Gastroesophageal sphincter (tissue), 4 donors: Measurements from ENCODE around the gene ADAMTS2. TPM values are rescaled to one million over a fixed set of nuclear protein-coding genes. Genes with fewer than 3 reads are reported as not detected.

Experiments
- ATAC-seq: fragments of 150-250 bp; one replicate; pipeline ENCODE4 v1.9.1; 2016; ENCODE audit warnings: mild to moderate bottlenecking, moderate library complexity
- H3K27ac ChIP-seq, 4 donors: fragments of 200-600 bp; sonication (generic) in 3 of 4; 1 replicate in 3 of 4; 2 replicates in 1 of 4; pipeline ENCODE4 v1.5.1; 2016 to 2019
- H3K27me3 ChIP-seq: fragments of 200-600 bp; sonication (generic); one replicate; pipeline ENCODE4 v1.5.1; 2019
- H3K36me3 ChIP-seq, 2 donors: fragments of 200-600 bp; sonication (generic); one replicate each; pipeline ENCODE4 v1.5.1; 2019; ENCODE audit warnings: control low read depth in 1 of 2
- H3K4me1 ChIP-seq, 3 donors: fragments of 200-600 bp; sonication (generic); 1 replicate in 2 of 3; 2 replicates in 1 of 3; pipeline ENCODE4 v1.5.1; 2016 to 2019; ENCODE audit warnings: control low read depth in 2 of 3
- H3K4me3 ChIP-seq, 2 donors: fragments of 200-600 bp; sonication (generic); one replicate each; pipeline ENCODE4 v1.5.1; 2019; ENCODE audit warnings: mild to moderate bottlenecking in 1 of 2, moderate library complexity in 1 of 2
- H3K9me3 ChIP-seq, 3 donors: fragments of 200-600 bp; sonication (generic); one replicate each; pipeline ENCODE4 v1.5.1; 2017 to 2019; ENCODE audit warnings: control low read depth in 2 of 3
- CTCF ChIP-seq, 4 experiments: fragments of 200-600 bp in 2 of 4; fragments of 450-650 bp in 2 of 4; sonication (generic) in 1 of 4; IDR thresholded peaks; one replicate each; pipeline ENCODE4 v1.5.1; 2017 to 2019; ENCODE audit warnings: antibody characterized with exemption in 4 of 4, mild to moderate bottlenecking in 2 of 4, moderate library complexity in 2 of 4
- EP300 ChIP-seq: sonication (generic); formaldehyde crosslinking; IDR thresholded peaks from one replicate; pipeline ENCODE4 v1.6.1; 2017; ENCODE audit warnings: antibody characterized with exemption, mild to moderate bottlenecking
- POLR2A ChIP-seq, 2 donors: fragments of 450-650 bp; IDR thresholded peaks; one replicate each; pipeline ENCODE4 v1.6.1; 2017; ENCODE audit warnings: antibody characterized with exemption in 2 of 2, mild to moderate bottlenecking in 2 of 2, moderate library complexity in 1 of 2
- POLR2AphosphoS5 ChIP-seq: sonication (generic); formaldehyde crosslinking; IDR thresholded peaks from one replicate; pipeline ENCODE4 v1.6.1; 2017; ENCODE audit warnings: antibody characterized with exemption
- WGBS, 2 donors: methylation state at CpG; one replicate each; pipeline ENCODE4 v1.1.5; 2018; ENCODE audit warnings: low coverage in 1 of 2; 5-methylcytosine and 5-hydroxymethylcytosine counted together
- total RNA-seq, 4 donors: library from RNA; depleted of rRNA; stranded (reverse); fragments of >200 nt; gene quantifications; one replicate each; pipeline ENCODE4 v1.1.0, GENCODE V29; 2016

ADAMTS2 gene
- total RNA-seq, 4 donors from 2014 or later = 14.8 to 24.8 (median 22.6) TPM

- no peaks in the 10 kb centered on the region for H3K36me3 ChIP-seq
- 100% methylated on average over 2 of the region's 13 CpGs; no CpG with 5 or more reads in 1 of the 2 donors for WGBS, 2 donors
- no peak overlapping the region for H3K4me3 ChIP-seq
- H3K27me3 ChIP-seq = no peaks in the 10 kb centered on the region
- H3K9me3 ChIP-seq = no peaks in the 10 kb centered on the region
- no peak for ATAC-seq
- H3K4me1 ChIP-seq = peaks cover 0 to 45% (median 28%) of the 10 kb centered on the region in 3 donors
- H3K27ac ChIP-seq = peak overlapping the region in 1 of 4 donors; percentile 83
- TF ChIP-seq POLR2A (IDR thresholded peaks at IDR 0.05) (no peak), EP300 (no peak), POLR2AphosphoS5 (no peak), CTCF (IDR thresholded peaks at IDR 0.05) (no peak)
These were observed 81.0 kb downstream of the ADAMTS2 start for GRCh38 chr5:179264053-179264782.

- Histone ChIP-seq H3K9me3 (no peaks in the 10 kb centered on the region), H3K27ac (no peak overlapping the region), H3K27me3 (no peaks in the 10 kb centered on the region), H3K4me3 (no peak overlapping the region), H3K36me3 (no peaks in the 10 kb centered on the region), H3K4me1 (peaks cover 0 to 40% (median 28%) of the 10 kb centered on the region in 3 donors)
- TF ChIP-seq EP300 = no peak
- 87 to 89% methylated on average over 3 to 8 of the region's 23 CpGs for WGBS, 2 donors
- no peak for ATAC-seq
These were observed 81.7 kb downstream of the ADAMTS2 start for GRCh38 chr5:179263391-179264052.

GRCh38 chr5:179262126-179262920, 82.9 kb downstream of the ADAMTS2 start:
- H3K9me3 ChIP-seq = no peaks in the 10 kb centered on the region
- H3K36me3 ChIP-seq = no peaks in the 10 kb centered on the region
- no peak overlapping the region for H3K27ac ChIP-seq
- H3K4me3 ChIP-seq = no peak overlapping the region
- TF ChIP-seq EP300 (no peak), POLR2A (IDR thresholded peaks at IDR 0.05) (no peak)
- no peaks in the 10 kb centered on the region for H3K27me3 ChIP-seq
- H3K4me1 ChIP-seq = peaks cover 0 to 29% (median 24%) of the 10 kb centered on the region in 3 donors
- WGBS, 2 donors = 91 to 93% methylated on average over 13 to 26 of the region's 30 CpGs
- ATAC-seq = no peak

GRCh38 chr5:179261301-179262125, 83.7 kb downstream of the ADAMTS2 start:
- ATAC-seq = no peak
- H3K9me3 ChIP-seq = no peaks in the 10 kb centered on the region
- no peaks in the 10 kb centered on the region for H3K27me3 ChIP-seq
- H3K36me3 ChIP-seq = no peaks in the 10 kb centered on the region
- H3K27ac ChIP-seq = no peak overlapping the region
- TF ChIP-seq CTCF (IDR thresholded peaks at IDR 0.05) = peak in 1 of 4 experiments; percentile 8
- TF ChIP-seq EP300 = no peak
- no peak overlapping the region for H3K4me3 ChIP-seq
- H3K4me1 ChIP-seq = peaks cover 0 to 21% (median 16%) of the 10 kb centered on the region in 3 donors
- 83% methylated on average over 2 of the region's 21 CpGs; no CpG with 5 or more reads in 1 of the 2 donors for WGBS, 2 donors

GRCh38 chr5:179260324-179261070, 84.8 kb downstream of the ADAMTS2 start:
- no peaks in the 10 kb centered on the region for H3K9me3 ChIP-seq
- H3K4me3 ChIP-seq = no peak overlapping the region
- H3K36me3 ChIP-seq = no peaks in the 10 kb centered on the region
- peaks cover 0 to 11% (median 8%) of the 10 kb centered on the region in 3 donors for H3K4me1 ChIP-seq
- H3K27me3 ChIP-seq = no peaks in the 10 kb centered on the region
- no peak for ATAC-seq
- 93 to 99% methylated on average over 7 to 10 of the region's 27 CpGs for WGBS, 2 donors
- H3K27ac ChIP-seq = no peak overlapping the region
- TF ChIP-seq EP300 (no peak), POLR2AphosphoS5 (no peak), CTCF (IDR thresholded peaks at IDR 0.05) (no peak), POLR2A (IDR thresholded peaks at IDR 0.05) (no peak)
